Breast epithelium (tissue), 4 donors: ENCODE results near the gene PRRT1. TPM values are rescaled to one million over a fixed set of nuclear protein-coding genes. Genes with fewer than 3 reads are reported as not detected.

Experiments
- DNase-seq, 2 donors: peaks; one replicate each; pipeline ENCODE4 v3.0.0-alpha.2; 2019; ENCODE audit warnings: low spot score in 2 of 2
- H3K27ac ChIP-seq, 2 donors: fragments of 200-600 bp; sonication (generic) in 1 of 2; one replicate each; pipeline ENCODE4 v1.5.1; 2016 to 2019; ENCODE audit warnings: mild to moderate bottlenecking in 1 of 2
- H3K27me3 ChIP-seq, 2 donors: fragments of 200-600 bp; sonication (generic) in 1 of 2; one replicate each; pipeline versions ENCODE4 v1.5.1 to v1.6.0; 2017 to 2019; ENCODE audit warnings: control low read depth in 1 of 2, mild to moderate bottlenecking in 1 of 2
- H3K36me3 ChIP-seq: fragments of 200-600 bp; one replicate; pipeline ENCODE4 v1.5.1; 2019
- H3K4me1 ChIP-seq, 2 donors: fragments of 200-600 bp; sonication (generic); one replicate each; pipeline ENCODE4 v1.5.1; 2016 to 2019; ENCODE audit warnings: control low read depth in 1 of 2
- H3K4me3 ChIP-seq, 3 donors: fragments of 200-600 bp; sonication (generic); 1 replicate in 2 of 3; 2 replicates in 1 of 3; pipeline ENCODE4 v1.5.1; 2016 to 2019; ENCODE audit warnings: mild to moderate bottlenecking in 3 of 3, moderate library complexity in 2 of 3
- H3K9me3 ChIP-seq, 2 donors: fragments of 200-600 bp; sonication (generic) in 1 of 2; one replicate each; pipeline ENCODE4 v1.5.1; 2016 to 2019; ENCODE audit warnings: control low read depth in 1 of 2
- CTCF ChIP-seq, 3 donors: fragments of 450-650 bp; IDR thresholded peaks; one replicate each; pipeline ENCODE4 v1.5.1; 2016 to 2017; ENCODE audit warnings: antibody characterized with exemption in 3 of 3, mild to moderate bottlenecking in 3 of 3, moderate library complexity in 3 of 3
- POLR2A ChIP-seq: fragments of 450-650 bp; IDR thresholded peaks from one replicate; pipeline ENCODE4 v1.6.1; 2016; ENCODE audit warnings: antibody characterized with exemption, mild to moderate bottlenecking, moderate library complexity
- POLR2AphosphoS5 ChIP-seq, 3 donors: sonication (generic); formaldehyde crosslinking; IDR thresholded peaks; one replicate each; pipeline ENCODE4 v1.6.1; 2017; ENCODE audit warnings: antibody characterized with exemption in 3 of 3
- intact Hi-C: fragments of 100-400 bp; cut with DNase I; formaldehyde crosslinking; loops from one replicate; pipeline ENCODE4 v1.15.1; 2023; ENCODE audit warnings: low total_unique reads
- total RNA-seq, 3 donors: library from RNA; depleted of rRNA; stranded (reverse); fragments of >200 nt; gene quantifications; one replicate each; pipeline ENCODE4 v1.1.0, GENCODE V29; 2016

Gene PRRT1
- total RNA-seq, 3 donors from 2014 or later = 0.48 to 2.8 (median 1.3) TPM

GRCh38 chr6:32118782-32119628, 32.7 kb downstream of the PRRT1 start:
- intact Hi-C loops = no loop called here
- no peaks in the 10 kb centered on the region for H3K9me3 ChIP-seq
- H3K36me3 ChIP-seq = peaks cover 11% of the 10 kb centered on the region
- H3K4me3 ChIP-seq = no peak overlapping the region
- peak; percentile 77 to 91 for DNase-seq
- H3K27me3 ChIP-seq = no peaks in the 10 kb centered on the region
- H3K4me1 ChIP-seq = peaks cover 0 to 4% of the 10 kb centered on the region in 2 donors
- peak; percentile 23 to 73 (median 49) for TF ChIP-seq POLR2AphosphoS5 (IDR thresholded peaks at IDR 0.05)
- TF ChIP-seq POLR2A = no peak
- TF ChIP-seq CTCF (IDR thresholded peaks at IDR 0.05) = peak; percentile 67 to 84 (median 83)
- peak overlapping the region; percentile 16 to 25 for H3K27ac ChIP-seq

- TF ChIP-seq POLR2AphosphoS5 (IDR thresholded peaks at IDR 0.05) (no peak), POLR2A (no peak), CTCF (IDR thresholded peaks at IDR 0.05) (no peak)
- Histone ChIP-seq H3K27ac (no peak overlapping the region), H3K27me3 (no peaks in the 10 kb centered on the region), H3K9me3 (no peaks in the 10 kb centered on the region), H3K36me3 (peaks cover 11% of the 10 kb centered on the region), H3K4me3 (no peak overlapping the region), H3K4me1 (peaks cover 0 to 4% of the 10 kb centered on the region in 2 donors)
- intact Hi-C loops = no loop called here
- no peak for DNase-seq
Measured at GRCh38 chr6:32117461-32117860, 34.3 kb downstream of the PRRT1 start.

- Histone ChIP-seq H3K27ac (no peak overlapping the region), H3K4me3 (no peak overlapping the region), H3K4me1 (peaks cover 0 to 4% of the 10 kb centered on the region in 2 donors), H3K9me3 (no peaks in the 10 kb centered on the region), H3K36me3 (peaks cover 11% of the 10 kb centered on the region), H3K27me3 (no peaks in the 10 kb centered on the region)
- intact Hi-C loops = no loop called here
- TF ChIP-seq POLR2A (no peak), CTCF (IDR thresholded peaks at IDR 0.05) (peak in 1 of 3 donors; percentile 40)
- no peak for DNase-seq
Measured at GRCh38 chr6:32116674-32117073, 35.1 kb downstream of the PRRT1 start.

- intact Hi-C loops = no loop called here
- Histone ChIP-seq H3K27ac (no peak overlapping the region), H3K27me3 (no peaks in the 10 kb centered on the region), H3K36me3 (peaks cover 5% of the 10 kb centered on the region), H3K4me1 (peaks cover 0 to 4% of the 10 kb centered on the region in 2 donors), H3K9me3 (no peaks in the 10 kb centered on the region), H3K4me3 (no peak overlapping the region)
- DNase-seq = no peak
- TF ChIP-seq CTCF (IDR thresholded peaks at IDR 0.05) (no peak), POLR2AphosphoS5 (IDR thresholded peaks at IDR 0.05) (no peak), POLR2A (no peak)
Measured at GRCh38 chr6:32115623-32116022, 36.1 kb downstream of the PRRT1 start.

GRCh38 chr6:32114796-32115195, 36.9 kb downstream of the PRRT1 start:
- TF ChIP-seq CTCF (IDR thresholded peaks at IDR 0.05) (no peak), POLR2AphosphoS5 (IDR thresholded peaks at IDR 0.05) (no peak), POLR2A (no peak)
- Histone ChIP-seq H3K4me1 (peaks cover 0 to 4% of the 10 kb centered on the region in 2 donors), H3K36me3 (peaks cover 4% of the 10 kb centered on the region), H3K27ac (peak overlapping the region; percentile 34 to 82), H3K27me3 (peaks cover 0 to 1% of the 10 kb centered on the region in 2 donors), H3K4me3 (no peak overlapping the region), H3K9me3 (no peaks in the 10 kb centered on the region)
- DNase-seq = no peak
- intact Hi-C loops = no loop called here
